DMS53 (cell line): ENCODE results near the gene CCNF.
"Not testable (repeated sequence)": the region's sequence is repeated elsewhere in the genome, so short reads cannot be mapped to it uniquely, and the experiment has no call there.

Experiments used
- DNase-seq: peaks from one replicate; lab custom pipeline; 2025; lab: John Stamatoyannopoulos, UW

The CCNF gene

DNA sequence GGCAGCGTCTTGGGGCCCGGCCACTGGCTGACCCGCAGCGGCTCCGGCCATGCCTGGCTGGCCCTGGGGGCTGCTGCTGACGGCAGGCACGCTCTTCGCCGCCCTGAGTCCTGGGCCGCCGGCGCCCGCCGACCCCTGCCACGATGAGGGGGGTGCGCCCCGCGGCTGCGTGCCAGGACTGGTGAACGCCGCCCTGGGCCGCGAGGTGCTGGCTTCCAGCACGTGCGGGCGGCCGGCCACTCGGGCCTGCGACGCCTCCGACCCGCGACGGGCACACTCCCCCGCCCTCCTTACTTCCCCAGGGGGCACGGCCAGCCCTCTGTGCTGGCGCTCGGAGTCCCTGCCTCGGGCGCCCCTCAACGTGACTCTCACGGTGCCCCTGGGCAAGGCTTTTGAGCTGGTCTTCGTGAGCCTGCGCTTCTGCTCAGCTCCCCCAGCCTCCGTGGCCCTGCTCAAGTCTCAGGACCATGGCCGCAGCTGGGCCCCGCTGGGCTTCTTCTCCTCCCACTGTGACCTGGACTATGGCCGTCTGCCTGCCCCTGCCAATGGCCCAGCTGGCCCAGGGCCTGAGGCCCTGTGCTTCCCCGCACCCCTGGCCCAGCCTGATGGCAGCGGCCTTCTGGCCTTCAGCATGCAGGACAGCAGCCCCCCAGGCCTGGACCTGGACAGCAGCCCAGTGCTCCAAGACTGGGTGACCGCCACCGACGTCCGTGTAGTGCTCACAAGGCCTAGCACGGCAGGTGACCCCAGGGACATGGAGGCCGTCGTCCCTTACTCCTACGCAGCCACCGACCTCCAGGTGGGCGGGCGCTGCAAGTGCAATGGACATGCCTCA lies 42.6 kb downstream of the CCNF start:
- no peak for DNase-seq

DNA sequence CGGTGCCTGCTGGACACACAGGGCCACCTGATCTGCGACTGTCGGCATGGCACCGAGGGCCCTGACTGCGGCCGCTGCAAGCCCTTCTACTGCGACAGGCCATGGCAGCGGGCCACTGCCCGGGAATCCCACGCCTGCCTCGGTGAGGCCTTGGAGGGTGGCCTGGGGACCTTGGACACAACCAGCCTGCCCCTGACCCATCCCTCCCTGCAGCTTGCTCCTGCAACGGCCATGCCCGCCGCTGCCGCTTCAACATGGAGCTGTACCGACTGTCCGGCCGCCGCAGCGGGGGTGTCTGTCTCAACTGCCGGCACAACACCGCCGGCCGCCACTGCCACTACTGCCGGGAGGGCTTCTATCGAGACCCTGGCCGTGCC lies 43.2 kb downstream of the CCNF start:
- no peak for DNase-seq

DNA sequence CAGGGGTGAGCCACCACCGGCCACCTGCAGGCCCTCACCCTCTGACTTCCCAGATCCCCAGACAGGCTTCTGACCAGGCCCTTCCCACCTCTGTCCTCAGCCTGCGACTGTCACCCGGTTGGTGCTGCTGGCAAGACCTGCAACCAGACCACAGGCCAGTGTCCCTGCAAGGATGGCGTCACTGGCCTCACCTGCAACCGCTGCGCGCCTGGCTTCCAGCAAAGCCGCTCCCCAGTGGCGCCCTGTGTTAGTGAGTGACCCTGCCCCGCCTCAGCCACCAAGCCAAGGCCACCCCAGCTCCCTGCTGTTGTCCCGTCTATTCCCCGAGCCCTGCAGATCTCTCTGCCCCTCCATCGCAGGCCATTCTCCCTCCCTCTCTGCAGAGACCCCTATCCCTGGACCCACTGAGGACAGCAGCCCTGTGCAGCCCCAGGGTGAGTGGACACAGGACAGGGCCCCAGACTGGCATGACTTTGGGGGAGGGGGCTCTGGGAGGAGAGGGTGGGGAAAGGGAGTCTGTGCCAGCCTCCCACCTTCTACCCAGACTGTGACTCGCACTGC lies 43.7 kb downstream of the CCNF start:
- peak; percentile 22 for DNase-seq

DNA sequence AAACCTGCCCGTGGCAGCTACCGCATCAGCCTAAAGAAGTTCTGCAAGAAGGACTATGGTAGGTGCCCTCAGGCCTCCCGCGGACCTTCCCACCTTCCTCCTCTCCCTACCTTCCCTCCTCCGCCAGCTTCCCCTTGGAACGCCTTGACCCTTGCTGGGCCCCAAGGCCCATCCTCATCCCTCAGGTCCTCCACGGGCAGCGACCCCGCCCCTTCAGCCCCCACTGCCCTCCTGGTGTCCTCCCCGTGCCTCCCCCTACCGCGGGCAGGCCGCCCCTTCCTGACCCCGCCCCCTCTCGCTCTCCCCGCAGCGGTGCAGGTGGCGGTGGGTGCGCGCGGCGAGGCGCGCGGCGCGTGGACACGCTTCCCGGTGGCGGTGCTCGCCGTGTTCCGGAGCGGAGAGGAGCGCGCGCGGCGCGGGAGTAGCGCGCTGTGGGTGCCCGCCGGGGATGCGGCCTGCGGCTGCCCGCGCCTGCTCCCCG lies 44.2 kb downstream of the CCNF start:
- DNase-seq = peak; percentile 55

DNA sequence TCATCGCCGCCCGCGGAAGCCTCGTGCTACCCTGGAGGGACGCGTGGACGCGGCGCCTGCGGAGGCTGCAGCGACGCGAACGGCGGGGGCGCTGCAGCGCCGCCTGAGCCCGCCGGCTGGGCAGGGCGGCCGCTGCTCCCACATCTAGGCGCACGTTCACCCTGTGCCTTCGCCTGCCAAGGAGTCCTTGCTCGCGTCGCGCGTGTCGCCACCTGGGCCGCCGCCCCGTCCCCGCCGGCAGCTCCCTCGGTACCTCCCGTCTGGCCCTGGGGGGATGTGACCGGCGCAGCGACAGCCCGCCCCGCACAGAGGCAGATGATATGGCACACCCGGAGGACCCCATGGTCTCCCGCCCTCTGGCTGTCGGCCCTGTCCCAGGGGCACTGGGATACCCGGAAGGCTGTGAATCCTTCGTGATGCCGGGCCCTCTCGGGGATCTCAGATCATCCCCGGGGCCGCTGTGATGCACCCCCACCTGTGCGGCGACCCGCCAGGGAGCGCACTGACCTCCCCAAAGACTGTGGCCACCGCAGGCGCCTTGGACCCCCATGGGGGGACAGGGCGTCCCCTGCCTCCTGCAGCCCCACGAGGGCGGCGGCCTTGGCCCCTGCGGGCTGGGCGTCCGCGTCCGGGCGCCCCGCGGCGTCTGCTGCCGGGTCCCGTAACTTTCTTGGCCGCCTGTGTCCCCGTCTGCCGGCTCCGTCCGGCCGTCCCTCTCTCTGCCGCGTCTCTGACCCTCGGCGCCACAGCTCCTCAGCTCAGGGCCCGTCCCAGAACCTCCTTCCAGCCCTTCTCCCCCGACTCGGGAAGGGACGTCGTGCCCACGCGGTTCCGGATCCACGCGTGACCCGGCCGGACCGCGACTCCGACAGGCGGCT lies 45.0 kb downstream of the CCNF start:
- DNase-seq = peak; percentile 73

DNA sequence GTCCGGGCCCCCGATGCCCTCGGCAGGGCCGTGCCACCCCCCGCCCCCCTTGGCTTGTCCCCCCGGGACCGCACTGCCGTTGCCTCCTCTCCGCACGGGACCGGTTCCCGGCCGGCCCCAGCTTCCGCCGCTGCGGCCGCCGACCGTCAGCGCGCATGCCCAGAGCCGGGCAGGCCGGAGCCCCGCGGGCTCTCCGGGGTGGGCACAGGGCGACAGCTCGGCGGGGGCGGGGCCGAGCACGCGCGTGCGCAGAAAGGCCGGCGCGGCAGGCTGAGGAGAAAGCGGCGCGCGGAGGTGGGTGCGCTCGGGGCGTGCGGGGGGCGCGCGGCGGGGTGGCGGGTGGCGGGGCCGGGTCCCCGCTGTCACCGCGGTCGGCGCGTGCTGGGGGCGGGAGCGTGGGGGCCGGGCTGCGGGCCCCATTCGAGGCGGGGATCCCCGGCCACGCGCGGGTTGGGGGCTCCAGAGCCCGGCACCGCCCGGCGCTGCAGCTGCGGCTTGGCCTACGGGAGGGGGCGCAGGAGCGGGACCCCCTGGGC lies 45.7 kb downstream of the CCNF start, which contains the start of gene TBC1D24:
Gene TBC1D24, plus strand, starts transcription at position 251 of the 536 bp plus-strand sequence. CDS start 21,022 bp downstream, outside the sequence.
- peak; percentile 89 for DNase-seq

DNA sequence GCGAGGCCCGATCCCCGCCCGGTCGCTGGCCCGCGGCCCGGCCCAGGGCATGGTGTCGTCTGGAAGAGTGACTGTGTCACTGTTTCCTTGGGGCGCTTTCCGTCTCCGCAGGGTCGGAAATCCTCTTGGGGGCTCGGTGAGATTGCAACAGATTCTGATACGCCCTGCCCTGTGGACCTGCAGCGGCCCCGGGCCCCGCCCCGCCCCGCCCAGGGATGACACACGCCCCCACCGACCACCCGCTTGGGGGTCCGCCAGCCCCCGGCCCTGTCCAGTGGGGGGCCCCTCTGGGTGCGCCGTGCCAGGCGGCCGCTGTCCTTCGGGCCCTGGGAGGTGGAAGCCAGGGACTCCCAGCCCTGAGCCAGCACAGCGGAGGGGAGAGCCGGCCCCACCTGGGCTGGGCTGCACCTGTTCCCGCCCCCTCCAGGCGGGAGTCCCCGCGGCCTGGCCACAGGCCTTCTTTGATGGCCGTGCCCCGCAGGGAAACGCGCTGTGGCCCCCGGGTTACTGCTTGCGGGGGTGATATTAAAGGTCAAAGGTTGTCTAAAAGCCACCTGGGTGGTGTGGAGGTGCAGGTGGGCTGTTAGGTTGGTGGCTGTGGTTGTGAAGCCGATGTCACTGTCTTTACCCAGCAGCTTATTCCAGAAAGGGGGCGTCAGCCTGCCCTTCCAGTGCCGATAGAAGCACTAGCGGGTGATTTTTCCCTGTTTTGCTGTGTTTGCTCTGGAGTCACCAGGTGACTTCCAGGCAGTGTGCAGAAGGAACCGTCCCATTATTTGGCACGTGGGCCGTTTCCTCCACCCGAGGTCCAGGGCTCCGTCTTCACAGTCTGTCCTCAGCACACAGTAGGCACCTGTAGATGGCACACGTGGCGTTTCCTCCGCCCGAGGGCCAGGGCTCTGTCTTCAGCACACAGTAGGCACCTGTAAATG lies 46.4 kb downstream of the CCNF start:
- peak; percentile 64 for DNase-seq

DNA sequence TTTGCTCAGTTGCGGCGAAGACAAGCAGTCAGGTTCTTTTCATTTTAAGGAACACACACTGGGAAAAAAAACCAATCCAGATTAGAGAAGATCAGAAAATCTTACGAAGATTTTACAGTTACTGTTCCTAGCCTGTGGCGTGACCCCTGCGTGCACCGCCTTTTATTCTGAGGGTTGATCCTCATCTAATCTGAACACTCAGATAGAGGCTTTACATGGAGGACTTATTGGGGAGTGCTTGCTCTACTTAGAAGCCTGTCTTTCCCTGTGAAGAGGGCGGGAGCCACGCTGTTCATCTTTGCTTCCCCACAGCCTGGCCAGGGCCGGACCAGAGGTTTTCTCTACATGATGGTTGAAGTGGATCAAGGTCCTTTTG lies 47.1 kb downstream of the CCNF start:
- DNase-seq = no peak

DNA sequence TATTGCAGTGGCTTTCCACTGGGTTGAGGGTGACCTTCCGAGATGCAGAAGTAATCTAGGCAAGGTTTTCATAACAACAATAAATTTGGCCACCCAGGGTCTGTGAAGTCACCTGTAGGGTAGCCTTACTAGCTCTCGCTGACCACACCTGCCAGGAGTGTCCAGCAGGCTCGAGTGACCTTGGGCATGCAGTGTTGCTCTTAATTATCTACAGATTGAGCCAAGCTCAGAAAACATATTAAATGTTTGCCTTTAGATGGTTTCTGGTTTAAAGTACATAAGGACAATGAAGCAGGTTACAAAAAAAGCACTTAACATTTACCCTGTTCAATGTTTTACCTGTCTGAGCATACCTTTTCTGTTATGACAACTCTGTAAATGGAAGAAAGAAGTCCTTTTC lies 47.5 kb downstream of the CCNF start:
- no peak for DNase-seq

DNA sequence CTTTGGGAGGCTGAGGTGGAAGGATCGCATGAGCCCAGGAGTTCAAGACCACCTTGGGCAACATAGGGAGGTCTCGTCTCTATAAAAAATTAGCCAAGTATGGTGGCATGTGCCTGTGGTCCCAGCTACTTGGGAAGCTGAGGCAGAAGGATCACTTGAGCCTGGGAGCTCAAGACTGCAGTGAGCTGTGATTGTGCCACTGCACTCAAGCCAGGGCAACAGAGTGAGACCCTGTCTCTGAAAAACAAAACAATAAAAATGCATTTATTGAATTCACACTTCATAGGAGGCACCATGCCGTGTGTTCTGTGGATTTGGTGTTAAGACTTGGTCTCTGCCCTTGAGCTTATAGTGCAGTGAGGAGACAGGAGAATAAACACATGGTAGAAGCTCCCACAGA lies 48.1 kb downstream of the CCNF start:
- DNase-seq = no peak

DNA sequence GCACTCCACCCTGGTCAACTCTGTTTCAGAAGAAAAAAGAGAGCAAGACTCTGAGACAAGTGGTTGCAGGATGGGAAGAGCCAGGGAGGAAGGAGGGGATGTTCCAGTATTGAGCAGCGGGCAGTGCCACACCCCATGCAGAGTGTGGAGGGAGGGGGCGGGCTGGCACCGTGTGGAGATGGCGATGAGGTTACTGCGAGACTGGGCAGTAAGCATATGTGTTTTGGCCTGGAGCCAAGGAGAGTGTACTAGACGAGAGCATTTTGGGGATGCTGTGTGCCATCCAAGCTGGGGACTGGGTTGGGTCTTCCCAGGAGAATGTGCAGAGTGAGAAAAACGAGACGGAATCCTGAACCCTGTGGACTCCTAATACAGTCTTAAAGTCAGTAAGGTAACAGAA lies 49.0 kb downstream of the CCNF start:
- no peak for DNase-seq

DNA sequence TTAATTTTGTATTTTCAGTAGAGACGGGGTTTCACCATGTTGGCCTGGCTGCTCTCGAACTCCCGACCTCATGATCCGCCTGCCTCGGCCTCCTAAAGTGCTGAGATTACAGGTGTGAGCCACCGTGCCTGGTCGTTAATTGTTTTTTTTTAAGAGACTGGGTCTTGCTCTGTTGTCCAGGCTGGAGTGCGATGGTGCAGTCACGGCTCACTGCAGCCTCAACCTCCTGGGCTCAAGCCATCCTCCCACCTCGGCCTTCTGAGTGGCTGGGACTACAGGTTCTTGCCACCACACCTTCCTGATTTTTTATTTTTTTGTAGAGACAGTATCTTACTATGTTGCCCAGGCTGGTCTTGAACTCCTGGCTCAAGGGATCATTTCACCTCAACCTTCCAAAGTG lies 50.7 kb downstream of the CCNF start:
- not testable (repeated sequence) for DNase-seq

DNA sequence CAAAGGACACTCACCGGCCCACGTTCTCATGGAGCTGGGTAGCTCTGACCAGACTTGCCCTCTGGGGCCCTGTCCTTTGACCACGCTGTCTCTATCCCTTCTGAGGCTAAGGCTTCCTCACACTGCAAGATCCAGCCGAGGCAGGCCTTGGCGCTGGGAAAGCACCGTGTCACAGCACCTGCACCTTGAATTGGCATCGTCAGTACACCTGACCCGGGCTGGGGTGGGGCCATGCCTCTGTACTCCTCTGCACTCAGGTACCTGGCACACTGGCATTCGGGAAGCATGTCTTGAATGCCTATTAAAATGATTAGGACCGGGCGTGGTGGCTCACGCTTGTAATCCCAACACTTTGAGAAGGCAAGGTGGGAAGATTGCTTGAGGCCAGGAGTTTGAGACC lies 51.7 kb downstream of the CCNF start:
- no peak for DNase-seq

DNA sequence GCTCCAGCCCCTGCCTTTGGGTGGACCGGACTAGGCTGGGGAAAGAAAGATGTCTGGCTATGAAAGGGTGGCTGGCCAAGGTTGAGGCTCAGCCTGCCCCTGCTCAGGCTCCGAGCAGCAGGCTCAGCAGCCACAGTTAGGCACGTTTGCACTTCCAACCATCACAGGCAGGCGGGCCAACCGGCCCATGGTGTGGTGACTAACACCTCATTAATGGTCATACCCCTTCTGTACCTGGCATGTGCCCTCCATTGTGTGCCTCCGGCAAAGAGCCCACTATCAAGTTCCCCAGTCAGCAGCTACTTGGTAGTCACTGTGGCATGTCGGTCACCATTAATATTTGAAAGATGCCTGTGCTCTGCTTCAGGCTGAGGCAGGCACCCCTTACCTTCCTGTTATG lies 52.4 kb downstream of the CCNF start:
- no peak for DNase-seq

DNA sequence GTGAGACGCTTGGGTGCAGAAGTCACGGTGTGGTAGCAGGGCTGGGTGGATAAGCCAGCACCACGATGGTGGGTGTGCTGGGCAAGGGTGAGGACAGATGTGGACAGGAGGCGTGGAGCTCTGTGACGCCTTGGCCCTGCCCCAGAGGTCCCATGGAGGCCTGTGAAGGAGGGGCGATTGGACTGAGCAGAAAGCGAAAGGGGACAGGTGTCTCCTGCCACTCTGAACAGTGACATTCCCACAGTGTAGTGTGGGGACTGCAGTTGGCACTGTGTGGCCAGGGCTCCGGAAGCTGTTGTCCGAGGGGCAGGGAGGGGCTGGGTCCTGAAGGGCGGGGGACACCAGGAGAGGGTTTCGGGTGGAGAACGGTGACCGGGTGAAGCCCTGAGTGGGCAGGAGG lies 53.0 kb downstream of the CCNF start:
- peak; percentile 51 for DNase-seq

DNA sequence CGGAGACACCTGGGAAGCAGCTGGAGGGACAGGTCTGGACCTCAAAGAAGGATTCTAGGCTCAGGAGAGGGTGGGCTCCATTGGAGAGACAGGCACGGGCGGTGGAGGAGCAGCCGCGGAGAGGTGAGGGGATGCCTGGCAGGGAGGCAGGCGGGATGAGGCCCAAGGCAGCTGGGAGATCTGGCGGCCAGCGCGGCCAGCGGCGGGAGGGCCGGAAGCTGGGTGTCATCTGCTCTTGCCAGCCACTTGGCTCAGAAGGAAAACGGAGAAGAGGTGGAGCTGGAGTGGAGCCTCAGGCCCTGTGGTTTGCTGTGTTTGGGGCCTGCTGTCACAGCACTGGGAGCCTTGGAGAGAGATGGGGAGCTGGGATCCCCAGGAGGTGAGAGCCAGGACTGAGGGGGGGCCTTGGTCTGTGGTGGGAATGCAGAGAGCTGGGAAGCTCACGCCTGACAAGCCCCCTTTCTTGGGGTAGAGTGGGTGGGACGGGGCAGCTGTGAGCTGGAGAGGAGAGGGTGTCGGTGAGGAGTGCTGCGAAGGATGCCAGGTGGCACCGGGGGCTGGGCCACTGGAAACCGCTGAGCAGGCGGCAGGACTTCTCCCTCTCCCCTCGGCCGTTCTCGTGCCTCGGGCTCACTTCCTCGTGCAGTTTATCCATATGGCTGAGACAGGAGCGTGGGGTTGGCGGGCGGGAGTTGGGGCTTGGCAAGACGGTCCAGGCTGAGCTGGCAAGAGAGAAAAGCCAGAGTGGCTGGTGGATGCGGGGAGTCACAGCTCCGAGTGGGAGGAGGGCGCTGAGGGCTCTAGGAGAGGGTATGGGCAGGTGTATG lies 53.7 kb downstream of the CCNF start:
- DNase-seq = peak; percentile 82

DNA sequence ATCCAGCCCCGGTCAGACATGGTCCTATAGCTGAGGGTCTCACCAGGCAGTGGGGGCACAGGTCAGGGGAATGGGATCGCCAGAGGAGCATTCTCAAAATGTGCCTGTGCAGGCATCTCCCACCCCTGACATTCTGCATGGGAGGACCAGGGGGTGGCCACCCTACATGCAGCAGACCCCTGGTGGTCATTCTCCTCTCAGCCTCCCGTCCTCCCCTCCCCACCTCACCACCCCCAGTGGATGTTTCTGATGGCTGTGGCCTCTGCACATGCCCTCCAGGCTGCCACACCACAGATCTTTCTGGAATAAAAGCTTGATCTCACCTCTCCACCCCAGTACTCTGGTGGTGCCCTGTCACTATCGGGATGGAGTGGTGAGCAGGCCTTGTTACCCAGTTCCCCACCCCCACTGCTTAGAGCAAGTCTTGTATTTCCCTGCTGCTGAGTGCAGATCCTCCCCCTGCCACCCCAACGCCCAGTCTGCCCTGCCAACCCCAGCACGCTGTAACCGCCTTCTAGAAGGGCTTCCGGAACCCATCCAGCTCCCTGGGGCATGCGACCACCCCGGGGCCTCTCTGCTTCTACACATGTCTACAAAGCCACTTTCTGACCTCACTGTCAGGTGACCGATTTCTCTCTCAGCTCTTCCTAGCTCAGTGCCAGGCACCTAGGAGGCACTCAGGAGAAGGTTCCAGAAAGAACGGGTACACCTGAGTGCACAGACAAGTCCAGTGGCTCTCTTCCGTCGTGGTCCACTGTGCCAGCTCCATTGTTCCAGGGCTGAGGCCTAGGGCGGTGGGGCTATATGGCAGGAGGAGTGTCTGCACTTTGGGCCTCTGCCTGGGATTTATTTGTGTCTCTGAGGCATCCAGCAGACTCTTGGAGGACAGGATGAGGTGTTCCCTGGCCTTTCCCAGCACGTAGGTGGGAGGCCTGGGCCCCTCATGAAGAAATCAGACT lies 55.0 kb downstream of the CCNF start:
- DNase-seq = no peak

DNA sequence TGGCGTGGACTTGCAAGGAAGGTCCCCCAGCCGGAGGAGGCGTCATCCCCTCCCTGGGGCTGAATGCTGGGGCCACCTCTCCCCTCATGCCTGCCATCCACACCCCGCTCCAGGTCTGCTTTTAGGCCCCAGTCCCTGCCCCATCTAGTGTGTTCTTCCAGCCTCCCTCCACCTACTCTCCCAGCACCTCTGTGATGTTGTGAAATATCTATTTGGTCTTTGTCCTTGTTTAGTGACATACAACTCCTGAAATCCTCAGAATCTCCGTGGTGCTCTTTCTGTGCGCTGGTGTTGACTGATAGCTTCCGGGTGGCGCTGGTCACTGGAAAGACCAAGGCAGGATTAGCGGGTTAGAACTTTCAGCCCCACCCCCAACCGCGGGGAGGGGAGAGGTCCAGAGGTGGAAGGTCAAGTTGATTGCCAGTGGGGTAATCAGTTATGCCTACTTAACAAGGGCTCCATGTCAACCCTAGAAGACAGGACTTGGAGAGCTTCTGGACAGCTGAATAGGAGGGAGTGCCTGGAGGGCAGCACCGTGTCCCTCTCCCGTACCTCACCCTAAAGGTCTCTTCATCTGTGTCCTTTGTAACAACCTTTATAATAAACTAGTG lies 55.8 kb downstream of the CCNF start:
- no peak for DNase-seq
